HPDE6-E6E7 (cell line): ENCODE results near the gene SH3BGRL3.

ENCODE experiments used
- DNase-seq: peaks from one replicate; pipeline ENCODE4 v3.0.0; 2011; ENCODE audit warnings: missing footprints; ENCODE audit errors: extremely low spot score

Gene SH3BGRL3

GRCh38 chr1:26277719-26278118 is 2.2 kb upstream of the SH3BGRL3 start:
- no peak for DNase-seq

DNA sequence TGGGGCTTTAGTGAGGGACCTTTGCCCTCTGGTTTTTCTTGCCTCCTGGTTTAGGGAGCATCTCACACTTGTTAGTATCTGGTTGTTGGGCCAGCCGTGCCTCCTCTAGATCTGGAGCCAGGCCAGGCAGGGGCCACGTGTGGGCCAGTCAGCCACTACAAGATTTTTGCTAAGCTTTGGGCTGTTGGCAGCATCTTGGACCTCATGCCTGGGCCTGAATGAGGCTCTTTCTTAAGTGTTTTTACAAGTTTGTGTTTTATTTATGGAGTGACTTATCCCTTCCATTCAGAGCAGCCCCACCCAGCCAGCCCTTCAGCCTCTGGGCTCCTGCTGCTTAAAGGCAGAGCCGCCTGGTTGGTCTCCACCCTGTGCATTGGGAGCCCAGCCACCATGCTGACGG is 1.6 kb upstream of the SH3BGRL3 start:
- peak; percentile 49 for DNase-seq

GRCh38 chr1:26278724-26279455 is 996 bp upstream of the SH3BGRL3 start:
- no peak for DNase-seq

DNA sequence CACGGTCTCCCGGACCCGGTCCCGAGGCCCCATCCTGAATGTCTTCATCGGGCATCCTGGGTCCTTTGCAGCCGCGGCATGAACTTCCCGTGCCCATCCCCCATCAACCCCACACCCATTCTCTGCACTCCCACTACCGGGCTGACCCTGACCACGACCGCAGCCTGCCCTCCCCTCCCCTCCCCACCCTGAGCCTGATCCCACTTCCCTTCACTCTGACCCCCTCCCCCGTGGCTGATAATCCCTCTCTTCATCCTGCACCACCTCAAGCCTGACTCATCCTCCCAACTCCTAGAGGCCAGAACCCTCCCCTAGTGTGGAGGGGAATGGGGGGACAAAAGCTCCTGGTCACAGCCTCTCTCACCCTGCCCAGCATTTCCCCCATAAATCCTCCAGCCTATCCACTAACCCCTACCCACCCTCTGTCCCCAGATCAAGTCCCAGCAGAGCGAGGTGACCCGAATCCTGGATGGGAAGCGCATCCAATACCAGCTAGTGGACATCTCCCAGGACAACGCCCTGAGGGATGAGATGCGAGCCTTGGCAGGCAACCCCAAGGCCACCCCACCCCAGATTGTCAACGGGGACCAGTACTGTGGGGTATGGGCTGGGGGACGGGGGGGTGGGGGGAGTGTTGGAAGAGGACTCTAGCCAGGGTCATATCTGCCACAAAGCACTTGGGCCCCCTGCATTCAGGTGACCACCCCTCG is 602 bp downstream of the SH3BGRL3 start:
- no peak for DNase-seq

DNA sequence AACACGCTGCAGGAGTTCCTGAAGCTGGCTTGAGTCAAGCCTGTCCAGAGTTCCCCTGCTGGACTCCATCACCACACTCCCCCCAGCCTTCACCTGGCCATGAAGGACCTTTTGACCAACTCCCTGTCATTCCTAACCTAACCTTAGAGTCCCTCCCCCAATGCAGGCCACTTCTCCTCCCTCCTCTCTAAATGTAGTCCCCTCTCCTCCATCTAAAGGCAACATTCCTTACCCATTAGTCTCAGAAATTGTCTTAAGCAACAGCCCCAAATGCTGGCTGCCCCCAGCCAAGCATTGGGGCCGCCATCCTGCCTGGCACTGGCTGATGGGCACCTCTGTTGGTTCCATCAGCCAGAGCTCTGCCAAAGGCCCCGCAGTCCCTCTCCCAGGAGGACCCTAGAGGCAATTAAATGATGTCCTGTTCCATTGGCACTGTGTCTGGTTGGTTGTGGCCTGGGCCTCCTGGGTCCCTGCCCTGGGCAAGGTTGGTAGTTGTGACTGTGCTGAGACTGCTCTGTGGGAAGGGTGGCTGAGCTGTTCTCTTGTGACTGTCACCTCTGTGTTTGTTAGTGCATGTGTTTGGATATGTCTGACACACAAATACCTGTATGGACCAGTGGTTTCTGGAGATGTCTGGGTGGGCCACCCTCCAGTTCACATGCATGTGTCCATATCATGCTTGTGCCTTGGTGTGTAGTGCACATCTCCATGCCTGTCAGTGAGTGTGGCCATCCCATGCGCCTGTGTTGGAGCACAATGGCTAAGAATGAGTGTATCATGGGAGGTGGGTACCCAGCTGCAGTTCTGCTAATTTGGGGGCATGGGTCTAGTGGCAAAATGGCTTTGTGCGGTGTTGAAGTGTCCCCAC is 1.4 kb downstream of the SH3BGRL3 start:
- no peak for DNase-seq

- no peak for DNase-seq
Measured at GRCh38 chr1:26281971-26282370, 2.1 kb downstream of the SH3BGRL3 start.

DNA sequence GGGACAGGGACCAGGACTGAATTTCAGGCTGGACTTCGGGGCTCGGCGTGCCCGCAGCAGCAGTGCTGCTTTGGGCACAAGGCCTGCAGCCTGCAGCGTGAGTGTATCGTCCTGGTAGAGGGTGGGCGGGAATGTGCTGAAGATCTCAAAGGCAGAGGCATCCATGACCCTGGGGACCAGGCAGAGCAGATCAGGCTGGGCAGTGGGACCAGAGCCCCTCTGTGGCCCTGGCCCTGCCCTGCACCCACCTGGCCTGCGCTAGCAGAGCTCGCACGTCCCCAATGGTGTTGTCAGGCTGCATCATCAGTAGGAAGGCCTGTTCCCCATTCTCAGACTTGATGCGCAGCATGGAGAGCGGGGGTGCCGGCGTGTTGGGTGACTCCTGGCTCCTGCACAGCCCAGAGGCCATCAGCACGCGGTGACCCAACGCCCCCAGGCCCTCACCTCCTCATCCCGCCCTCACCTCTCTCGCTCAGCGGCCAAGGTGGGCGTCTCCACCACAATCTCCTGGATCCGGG is 2.6 kb downstream of the SH3BGRL3 start:
- no peak for DNase-seq

- DNase-seq = no peak
Measured at GRCh38 chr1:26283279-26283853, 3.5 kb downstream of the SH3BGRL3 start.

DNA sequence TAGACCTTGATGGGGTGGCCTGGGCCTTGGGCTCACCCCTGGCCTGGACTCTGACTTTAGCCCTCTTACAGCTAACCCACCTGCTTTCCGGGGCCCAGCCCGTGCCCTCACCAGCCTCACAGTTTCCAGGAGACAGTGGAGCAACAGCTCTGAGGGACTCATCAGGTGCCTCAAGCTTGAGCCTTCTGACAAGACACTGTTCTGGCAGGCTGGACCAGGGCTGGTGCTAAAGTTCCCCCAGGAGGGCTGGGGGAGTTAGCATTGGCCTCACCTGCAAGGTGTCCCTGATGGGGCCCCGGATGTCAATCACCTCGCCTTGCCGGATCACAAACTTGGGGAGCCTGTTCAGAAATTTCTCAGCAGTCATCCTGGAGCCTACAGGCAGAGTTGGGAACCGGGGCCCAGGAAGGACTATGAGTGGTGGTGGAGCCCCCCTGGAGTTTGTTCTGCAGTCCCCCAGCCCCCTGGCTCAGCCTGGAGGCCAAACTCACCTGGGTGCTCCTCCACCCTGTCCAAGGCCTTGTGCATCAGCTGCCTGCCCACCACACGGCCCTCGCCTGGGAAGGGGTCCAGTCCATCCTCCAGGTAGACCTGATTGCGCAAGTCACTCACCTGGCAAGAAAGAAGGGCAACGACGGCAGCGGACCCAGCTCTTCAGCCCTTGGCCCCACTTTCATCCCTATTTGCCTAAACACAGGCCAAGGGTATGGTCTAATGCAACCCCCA is 4.1 kb downstream of the SH3BGRL3 start:
- no peak for DNase-seq

DNA sequence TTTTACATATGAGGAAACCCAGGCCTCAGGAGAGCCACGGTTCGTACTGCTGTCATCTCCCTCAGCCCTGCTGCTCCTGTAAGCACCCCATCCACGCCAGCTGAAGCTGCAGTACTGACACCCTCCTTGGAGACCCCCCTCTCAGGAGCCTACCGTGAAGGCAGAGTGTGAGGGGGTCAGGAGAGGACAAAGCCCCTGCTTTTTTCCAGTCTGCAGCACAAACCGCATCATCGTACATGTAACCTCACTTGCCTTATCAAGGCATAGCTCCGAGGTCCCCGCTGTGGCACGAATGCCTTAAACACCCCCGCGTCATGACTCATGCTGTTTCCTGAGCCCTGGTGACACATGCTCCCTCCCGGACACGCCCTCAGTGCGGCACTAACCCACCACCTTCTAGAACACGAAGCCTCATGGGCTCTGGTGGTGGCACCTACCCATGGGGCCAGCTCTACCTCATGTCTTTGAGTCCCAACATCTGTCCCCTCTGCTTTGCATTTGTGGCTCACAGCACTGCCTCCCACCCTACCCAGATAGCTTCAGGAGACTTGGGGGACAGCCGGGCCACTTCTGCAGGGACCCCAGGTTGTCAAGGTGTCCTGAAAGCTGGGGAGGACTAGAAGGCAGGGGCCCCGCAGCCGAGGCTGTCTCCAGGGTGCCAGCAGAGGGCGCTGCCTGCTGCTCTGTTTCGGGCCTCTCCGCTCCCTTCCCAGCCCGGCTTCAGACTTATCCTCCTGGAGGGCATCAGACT is 4.9 kb downstream of the SH3BGRL3 start:
- peak; percentile 80 for DNase-seq

DNA sequence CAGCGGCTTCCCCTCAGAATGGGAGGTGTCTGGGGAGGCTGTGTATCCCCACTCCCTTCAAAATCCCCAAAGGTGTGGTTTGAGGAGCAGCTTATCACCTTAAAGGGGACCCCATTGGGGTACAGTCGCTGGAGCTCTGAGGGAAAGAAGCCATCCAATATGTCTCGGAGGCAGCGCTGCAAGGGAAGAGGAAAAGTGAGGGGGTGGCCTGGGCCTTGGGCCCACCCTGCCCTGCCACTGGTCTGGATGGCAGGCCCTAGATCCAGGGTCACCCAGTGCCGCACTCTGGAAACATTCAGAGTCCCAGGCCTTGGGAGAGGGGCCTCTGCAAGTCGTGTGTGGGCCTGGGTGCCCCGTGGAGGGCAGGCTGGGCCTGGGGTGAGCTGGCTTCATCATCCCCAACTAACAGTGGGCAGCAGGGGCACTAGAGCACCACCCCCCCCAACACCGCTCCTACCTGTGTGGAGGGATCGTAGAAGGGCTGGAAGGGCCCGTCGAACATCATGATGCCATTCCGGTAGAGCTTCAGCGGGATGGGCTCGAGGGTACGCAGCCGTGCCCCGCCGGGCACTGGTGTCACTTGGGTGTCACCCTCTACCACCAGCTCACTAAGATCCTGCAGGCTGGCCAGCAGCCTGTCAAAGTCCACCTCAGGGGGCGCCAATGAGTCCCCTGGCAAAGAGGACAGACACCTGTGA is 5.6 kb downstream of the SH3BGRL3 start:
- no peak for DNase-seq

DNA sequence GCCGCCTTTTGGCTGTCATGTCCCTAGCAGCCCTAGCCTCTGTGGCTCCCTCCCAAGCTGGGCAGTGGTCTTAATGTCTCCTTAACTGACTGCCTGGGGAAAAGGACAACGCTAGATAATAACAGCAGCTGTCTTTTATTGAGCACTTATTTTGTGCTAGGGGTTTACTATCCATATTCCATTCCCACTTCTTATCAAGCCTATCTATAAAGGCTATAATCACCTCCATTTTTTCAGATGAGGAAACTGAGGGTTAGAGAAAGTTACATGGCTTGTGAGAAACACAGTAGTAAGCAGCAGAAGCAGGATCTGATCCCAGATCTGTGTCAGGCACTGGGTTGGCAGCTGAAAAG is 6.2 kb downstream of the SH3BGRL3 start:
- no peak for DNase-seq

- no peak for DNase-seq
Measured at GRCh38 chr1:26287033-26287711, 7.3 kb downstream of the SH3BGRL3 start.

- no peak for DNase-seq
Measured at GRCh38 chr1:26287811-26288210, 7.9 kb downstream of the SH3BGRL3 start.

GRCh38 chr1:26288311-26288941 is 8.5 kb downstream of the SH3BGRL3 start:
- no peak for DNase-seq

GRCh38 chr1:26289158-26290059 is 9.5 kb downstream of the SH3BGRL3 start:
- DNase-seq = no peak

- no peak for DNase-seq
Measured at GRCh38 chr1:26290122-26290881, 10.4 kb downstream of the SH3BGRL3 start.
